Testis (tissue), 3 donors: ENCODE measurements around the gene SPATA46. TPM values are rescaled to one million over a fixed set of nuclear protein-coding genes. Genes with fewer than 3 reads are reported as not detected.
"Not testable (repeated sequence)": the region's sequence is repeated elsewhere in the genome, so short reads cannot be mapped to it uniquely, and the experiment has no call there.

ENCODE experiments used
- DNase-seq: peaks from one replicate; pipeline ENCODE4 v3.0.0-alpha.2; 2019
- H3K27ac ChIP-seq, 2 donors: fragments of 200-600 bp; sonication (generic); one replicate each; pipeline ENCODE4 v1.5.1; 2019
- H3K27me3 ChIP-seq: fragments of 200-600 bp; sonication (generic); one replicate; pipeline ENCODE4 v1.5.1; 2019
- H3K36me3 ChIP-seq: fragments of 200-600 bp; sonication (generic); one replicate; pipeline ENCODE4 v1.5.1; 2017; ENCODE audit warnings: low read depth; ENCODE audit errors: missing control alignments
- H3K4me1 ChIP-seq: fragments of 200-600 bp; sonication (generic); one replicate; pipeline ENCODE4 v1.5.1; 2019
- H3K4me3 ChIP-seq, 2 donors: fragments of 200-600 bp; sonication (generic); one replicate each; pipeline ENCODE4 v1.5.1; 2017 to 2019
- H3K9me3 ChIP-seq: fragments of 200-600 bp; sonication (generic); one replicate; pipeline ENCODE4 v1.5.1; 2017
- POLR2A ChIP-seq: fragments of 450-650 bp; IDR thresholded peaks from one replicate; pipeline ENCODE4 v1.6.1; 2017; ENCODE audit warnings: antibody characterized with exemption, mild to moderate bottlenecking, moderate library complexity
- WGBS, 2 donors: methylation state at CpG; one replicate each; pipeline ENCODE4 v1.1.5; 2018; 5-methylcytosine and 5-hydroxymethylcytosine counted together
- intact Hi-C: fragments of 100-400 bp; cut with DNase I; formaldehyde crosslinking; loops from one replicate; pipeline ENCODE4 v1.15.1; 2023; ENCODE audit warnings: low total_unique reads
- polyA plus RNA-seq: library from polyadenylated mRNA; stranded (reverse); fragments of 350-450 nt; fragmentation: Illumina TruSeq; extraction: RNeasy Lipid Tissue Mini Kit (QIAGEN cat#74804); gene quantifications from one replicate; pipeline ENCODE4 v1.2.3, GENCODE V29; 2014; ENCODE audit warnings: low read depth, low replicate concordance; ENCODE audit not compliant: insufficient read depth
- total RNA-seq, 2 donors: library from RNA; depleted of rRNA; stranded (reverse); fragments of >200 nt; gene quantifications; one replicate each; pipeline ENCODE4 v1.2.3, GENCODE V29; 2016
- TF ChIP-seq, protein P1 (sequence below), 3 experiments: fragments of 450-650 bp in 2 of 3; fragments of 200-600 bp in 1 of 3; sonication (generic) in 1 of 3; IDR thresholded peaks; one replicate each; pipeline ENCODE4 v1.5.1; 2016 to 2019; ENCODE audit warnings: antibody characterized with exemption in 3 of 3, mild to moderate bottlenecking in 2 of 3, moderate library complexity in 1 of 3

Gene SPATA46
- total and polyA plus RNA-seq, 3 donors from 2014 or later = 12.7 to 72.9 (median 20.0) TPM

DNA sequence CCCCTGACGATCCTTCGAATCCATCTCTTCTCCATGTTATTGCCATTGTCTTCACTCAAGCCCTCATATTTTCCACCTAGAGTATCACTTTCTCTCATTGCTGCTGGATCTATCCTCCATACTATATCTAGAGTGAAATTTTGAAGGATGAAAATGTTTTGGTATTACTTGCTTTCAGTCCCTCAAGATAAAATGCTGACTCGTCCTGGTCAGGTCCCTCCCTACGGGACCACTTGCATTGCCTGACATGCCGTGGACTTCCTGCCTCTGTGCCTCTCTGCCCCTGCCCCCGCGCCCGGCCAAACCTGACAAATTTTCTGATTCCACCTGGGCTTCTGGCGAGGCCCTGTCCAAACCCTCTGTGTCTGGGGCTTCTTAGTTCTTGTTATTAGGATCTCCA is 23.6 kb downstream of the SPATA46 start:
- no peaks in the 10 kb centered on the region for H3K9me3 ChIP-seq
- no peak for DNase-seq
- no peaks in the 10 kb centered on the region for H3K36me3 ChIP-seq
- 93% methylated on average over 9 of the region's 9 CpGs for WGBS, 2 donors
- H3K4me3 ChIP-seq = no peak overlapping the region
- H3K4me1 ChIP-seq = no peaks in the 10 kb centered on the region
- TF ChIP-seq, protein P1, sequence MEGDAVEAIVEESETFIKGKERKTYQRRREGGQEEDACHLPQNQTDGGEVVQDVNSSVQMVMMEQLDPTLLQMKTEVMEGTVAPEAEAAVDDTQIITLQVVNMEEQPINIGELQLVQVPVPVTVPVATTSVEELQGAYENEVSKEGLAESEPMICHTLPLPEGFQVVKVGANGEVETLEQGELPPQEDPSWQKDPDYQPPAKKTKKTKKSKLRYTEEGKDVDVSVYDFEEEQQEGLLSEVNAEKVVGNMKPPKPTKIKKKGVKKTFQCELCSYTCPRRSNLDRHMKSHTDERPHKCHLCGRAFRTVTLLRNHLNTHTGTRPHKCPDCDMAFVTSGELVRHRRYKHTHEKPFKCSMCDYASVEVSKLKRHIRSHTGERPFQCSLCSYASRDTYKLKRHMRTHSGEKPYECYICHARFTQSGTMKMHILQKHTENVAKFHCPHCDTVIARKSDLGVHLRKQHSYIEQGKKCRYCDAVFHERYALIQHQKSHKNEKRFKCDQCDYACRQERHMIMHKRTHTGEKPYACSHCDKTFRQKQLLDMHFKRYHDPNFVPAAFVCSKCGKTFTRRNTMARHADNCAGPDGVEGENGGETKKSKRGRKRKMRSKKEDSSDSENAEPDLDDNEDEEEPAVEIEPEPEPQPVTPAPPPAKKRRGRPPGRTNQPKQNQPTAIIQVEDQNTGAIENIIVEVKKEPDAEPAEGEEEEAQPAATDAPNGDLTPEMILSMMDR (IDR thresholded peaks at IDR 0.05) = no peak
- no peak for TF ChIP-seq POLR2A
- intact Hi-C loops = no loop called here
- H3K27ac ChIP-seq = no peak overlapping the region
- H3K27me3 ChIP-seq = no peaks in the 10 kb centered on the region

DNA sequence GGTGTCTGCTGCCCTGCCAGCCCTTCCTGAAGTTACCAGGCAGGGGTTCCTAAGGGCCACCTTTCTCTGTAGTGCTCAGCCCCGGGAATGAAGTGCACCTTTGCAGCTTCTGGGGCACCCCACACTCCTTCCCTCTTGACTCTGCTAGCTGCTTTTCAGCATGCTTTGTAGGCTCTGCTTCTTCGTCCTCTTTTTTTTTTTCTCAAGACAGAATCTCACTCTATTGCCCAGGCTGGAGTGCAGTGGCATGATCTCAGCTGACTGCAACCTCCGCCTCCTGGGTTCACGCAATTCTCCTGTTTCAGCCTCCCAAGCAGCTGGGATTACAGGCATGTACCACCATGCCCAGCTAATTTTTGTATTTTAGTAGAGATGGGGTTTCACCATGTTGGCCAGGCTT is 24.8 kb downstream of the SPATA46 start:
- intact Hi-C loops, H3K9me3 ChIP-seq, H3K36me3 ChIP-seq, H3K4me1 ChIP-seq, H3K27ac ChIP-seq, DNase-seq, H3K27me3 ChIP-seq, H3K4me3 ChIP-seq: not testable (repeated sequence)
- 88 to 100% methylated on average over 3 of the region's 4 CpGs for WGBS, 2 donors

DNA sequence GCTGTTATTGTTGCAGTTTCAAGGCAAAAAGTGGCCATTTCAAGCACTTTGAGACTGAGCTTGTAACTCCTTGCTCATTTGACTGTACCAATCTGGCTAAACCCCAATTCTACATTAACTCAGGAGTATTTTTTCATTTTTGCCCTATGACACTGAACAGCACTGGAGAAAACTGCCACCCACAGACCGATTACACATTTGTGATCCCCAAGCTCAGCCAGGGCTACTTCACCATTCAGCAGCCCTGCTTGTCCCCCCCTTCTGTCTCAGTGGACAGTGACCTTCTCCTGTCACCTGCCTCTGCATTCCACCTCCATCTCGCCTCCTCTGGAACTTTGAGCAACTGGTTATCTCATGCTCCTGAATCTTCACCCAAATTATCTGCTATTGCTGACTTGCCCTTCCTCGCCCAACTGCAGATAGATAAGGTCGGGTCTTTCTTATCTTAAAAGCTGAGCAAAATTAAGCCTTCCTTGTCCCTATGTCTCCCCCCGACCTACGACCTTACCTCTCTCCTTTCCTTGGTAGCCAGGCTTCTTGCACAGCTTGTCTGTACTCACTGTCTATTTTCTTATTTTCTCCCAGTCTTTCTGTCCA is 25.3 kb downstream of the SPATA46 start:
- 68 to 77% methylated on average over 6 of the region's 6 CpGs for WGBS, 2 donors
- no peak for DNase-seq
- intact Hi-C loops = no loop called here
- no peak overlapping the region for H3K27ac ChIP-seq
- H3K36me3 ChIP-seq = no peaks in the 10 kb centered on the region
- no peak overlapping the region for H3K4me3 ChIP-seq
- no peaks in the 10 kb centered on the region for H3K27me3 ChIP-seq
- H3K9me3 ChIP-seq = no peaks in the 10 kb centered on the region
- no peaks in the 10 kb centered on the region for H3K4me1 ChIP-seq
- TF ChIP-seq, protein P1 (IDR thresholded peaks at IDR 0.05) = no peak
- TF ChIP-seq POLR2A = no peak

DNA sequence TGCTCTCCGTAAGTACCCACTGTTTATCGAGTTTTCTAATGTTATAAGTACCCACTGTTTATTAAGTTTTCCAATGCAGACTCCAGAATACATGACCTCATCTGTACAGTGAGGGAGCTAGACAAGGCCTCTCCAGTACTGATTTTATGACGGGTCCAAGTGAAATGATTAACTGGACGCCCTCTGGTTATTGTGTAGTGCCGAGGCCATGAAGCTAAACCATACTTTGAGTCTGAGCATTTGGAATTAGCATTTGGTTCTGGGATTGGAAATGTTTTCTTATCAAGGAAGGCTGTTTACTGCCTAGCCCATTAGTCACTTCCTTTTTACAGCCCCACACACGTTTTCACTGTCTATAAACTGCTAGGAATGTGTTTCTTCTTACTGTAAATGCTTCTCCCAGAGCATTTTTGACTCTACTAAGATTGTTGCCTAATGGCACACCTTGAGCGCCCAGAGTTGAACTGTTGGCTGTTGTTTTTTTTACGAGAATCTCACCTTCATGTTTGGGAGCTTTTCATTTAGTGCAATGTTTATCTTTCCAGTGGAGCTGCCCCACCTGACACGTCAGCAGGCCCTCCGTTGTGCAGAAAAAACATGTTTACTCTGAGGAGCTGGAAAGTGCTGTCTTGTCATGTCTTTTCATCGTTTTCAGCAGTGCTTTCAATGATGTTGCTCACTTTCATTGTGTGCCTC is 26.9 kb downstream of the SPATA46 start:
- Histone ChIP-seq H3K4me1 (no peaks in the 10 kb centered on the region), H3K4me3 (no peak overlapping the region), H3K36me3 (no peaks in the 10 kb centered on the region), H3K27me3 (no peaks in the 10 kb centered on the region), H3K27ac (no peak overlapping the region), H3K9me3 (no peaks in the 10 kb centered on the region)
- DNase-seq = no peak
- intact Hi-C loops = no loop called here
- 59 to 69% methylated on average over 11 of the region's 11 CpGs for WGBS, 2 donors
- no peak for TF ChIP-seq POLR2A
- TF ChIP-seq, protein P1 (IDR thresholded peaks at IDR 0.05) = no peak

DNA sequence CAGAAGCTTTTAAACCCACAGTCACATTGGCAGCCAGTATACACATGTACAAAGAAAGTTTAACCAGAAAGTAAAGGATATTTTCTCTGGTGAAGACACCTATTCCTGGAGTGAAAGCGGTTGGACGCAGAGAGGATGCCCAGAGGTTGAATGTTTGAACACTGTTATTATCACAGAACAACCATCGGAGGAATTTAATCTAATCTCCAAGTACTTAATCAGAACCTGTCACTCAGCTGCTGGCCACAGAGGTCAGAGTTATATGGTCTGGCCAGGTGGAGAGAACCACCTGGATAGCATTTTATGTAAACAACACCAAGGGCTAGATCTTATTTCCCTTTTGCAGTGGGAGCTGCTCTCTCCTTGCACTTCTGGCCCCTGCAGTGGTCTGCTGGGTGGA is 29.4 kb downstream of the SPATA46 start:
- WGBS, 2 donors = 64 to 67% methylated on average over 3 of the region's 3 CpGs
- no peak for DNase-seq
- TF ChIP-seq, protein P1 (IDR thresholded peaks at IDR 0.05) = no peak
- TF ChIP-seq POLR2A = no peak
- intact Hi-C loops = no loop called here
- Histone ChIP-seq H3K9me3 (no peaks in the 10 kb centered on the region), H3K4me1 (no peaks in the 10 kb centered on the region), H3K27me3 (no peaks in the 10 kb centered on the region), H3K27ac (no peak overlapping the region), H3K36me3 (no peaks in the 10 kb centered on the region), H3K4me3 (no peak overlapping the region)
